NCI-H345 treated with DMSO at 0.1 percent for 48 hours (cell line): ENCODE measurements around the gene AVPI1.
"Not testable (repeated sequence)": the region's sequence is repeated elsewhere in the genome, so short reads cannot be mapped to it uniquely, and the experiment has no call there.

Experiments
- DNase-seq: peaks from one replicate; lab custom pipeline; 2025; ENCODE audit not compliant: unreplicated experiment; lab: John Stamatoyannopoulos, UW

The AVPI1 gene

GRCh38 chr10:97642471-97643159, 44.4 kb downstream of the AVPI1 start:
- not testable (repeated sequence) for DNase-seq

GRCh38 chr10:97640868-97641811, 45.9 kb downstream of the AVPI1 start:
- no peak for DNase-seq

- DNase-seq: peak; percentile 96
Observed at GRCh38 chr10:97640174-97640867, 46.7 kb downstream of the AVPI1 start, which contains the start of gene PI4K2A. Gene PI4K2A, plus strand, starts transcription at chr10:97640671. Its CDS starts 72 bp downstream, at chr10:97640743.

GRCh38 chr10:97639090-97639489, 48.0 kb downstream of the AVPI1 start:
- not testable (repeated sequence) for DNase-seq

- no peak for DNase-seq
Observed at GRCh38 chr10:97635577-97635976, 51.5 kb downstream of the AVPI1 start.

GRCh38 chr10:97633921-97634320, 53.1 kb downstream of the AVPI1 start:
- DNase-seq: no peak

GRCh38 chr10:97632949-97633884, 53.8 kb downstream of the AVPI1 start, which contains the start of gene MORN4:
Gene MORN4, minus strand, starts transcription at chr10:97633500. Its CDS starts 13,847 bp downstream, at chr10:97619653.
- DNase-seq: peak; percentile 79

GRCh38 chr10:97631098-97631497, 55.9 kb downstream of the AVPI1 start:
- no peak for DNase-seq

- DNase-seq: no peak
Observed at GRCh38 chr10:97629289-97629688, 57.8 kb downstream of the AVPI1 start.

- DNase-seq: no peak
Observed at GRCh38 chr10:97628228-97628627, 58.8 kb downstream of the AVPI1 start.

GRCh38 chr10:97627731-97628130, 59.3 kb downstream of the AVPI1 start:
- no peak for DNase-seq
